PFSK-1 (cell line): ENCODE measurements around the gene MYOZ2.

Experiments used
- FOXP2 ChIP-seq: optimal IDR thresholded peaks from 2 replicates; pipeline ENCODE3; 2011; ENCODE audit warnings: borderline replicate concordance, control low read depth, inconsistent platforms; ENCODE audit not compliant: insufficient read depth; ENCODE audit errors: extremely low read length, extremely low read depth
- POLR2AphosphoS5 ChIP-seq: IDR thresholded peaks from 2 replicates; pipeline ENCODE4 v1.6.1; 2012; ENCODE audit warnings: low read depth, mild to moderate bottlenecking, control low read depth, low read length, moderate library complexity
- SIN3A ChIP-seq: IDR thresholded peaks from 2 replicates; pipeline ENCODE4 v1.6.1; 2012; ENCODE audit warnings: mild to moderate bottlenecking, low read length, moderate library complexity, borderline replicate concordance; ENCODE audit not compliant: insufficient read depth
- TAF1 ChIP-seq: IDR thresholded peaks from 2 replicates; pipeline ENCODE4 v1.6.1; 2012; ENCODE audit warnings: low read length, control low read depth, borderline replicate concordance; ENCODE audit not compliant: insufficient read depth
- TF ChIP-seq, protein P1 (sequence below), 2 experiments: IDR thresholded peaks; 2 replicates each; pipeline versions ENCODE4 v1.6.1 to v1.8.0; 2011 to 2012; ENCODE audit warnings: low read depth in 2 of 2, low read length in 2 of 2, control low read depth in 1 of 2, inconsistent platforms in 1 of 2, mild to moderate bottlenecking in 1 of 2, moderate library complexity in 1 of 2; ENCODE audit not compliant: insufficient read depth in 1 of 2

Gene MYOZ2

DNA sequence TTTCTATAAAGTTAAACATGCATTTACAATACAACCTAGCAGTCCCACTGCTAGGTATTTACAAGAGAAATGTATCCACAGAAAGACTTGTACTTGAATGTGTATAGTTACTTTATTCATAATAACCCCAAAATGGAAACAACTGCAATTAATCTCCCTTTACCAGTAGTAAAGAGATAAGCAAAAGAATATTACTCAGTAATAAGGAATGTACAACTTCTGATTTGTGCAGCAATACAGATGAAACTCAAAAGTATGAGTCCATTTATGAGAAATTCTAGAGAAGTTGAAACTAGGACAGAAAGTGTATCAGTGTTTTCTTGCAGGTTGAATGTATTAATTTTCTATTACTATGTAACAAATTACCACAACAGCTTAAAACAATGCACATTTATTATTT, 92.1 kb downstream of the MYOZ2 start:
- TF ChIP-seq FOXP2 (no peak), POLR2AphosphoS5 (no peak), TAF1 (no peak), SIN3A (no peak)
- TF ChIP-seq, protein P1, sequence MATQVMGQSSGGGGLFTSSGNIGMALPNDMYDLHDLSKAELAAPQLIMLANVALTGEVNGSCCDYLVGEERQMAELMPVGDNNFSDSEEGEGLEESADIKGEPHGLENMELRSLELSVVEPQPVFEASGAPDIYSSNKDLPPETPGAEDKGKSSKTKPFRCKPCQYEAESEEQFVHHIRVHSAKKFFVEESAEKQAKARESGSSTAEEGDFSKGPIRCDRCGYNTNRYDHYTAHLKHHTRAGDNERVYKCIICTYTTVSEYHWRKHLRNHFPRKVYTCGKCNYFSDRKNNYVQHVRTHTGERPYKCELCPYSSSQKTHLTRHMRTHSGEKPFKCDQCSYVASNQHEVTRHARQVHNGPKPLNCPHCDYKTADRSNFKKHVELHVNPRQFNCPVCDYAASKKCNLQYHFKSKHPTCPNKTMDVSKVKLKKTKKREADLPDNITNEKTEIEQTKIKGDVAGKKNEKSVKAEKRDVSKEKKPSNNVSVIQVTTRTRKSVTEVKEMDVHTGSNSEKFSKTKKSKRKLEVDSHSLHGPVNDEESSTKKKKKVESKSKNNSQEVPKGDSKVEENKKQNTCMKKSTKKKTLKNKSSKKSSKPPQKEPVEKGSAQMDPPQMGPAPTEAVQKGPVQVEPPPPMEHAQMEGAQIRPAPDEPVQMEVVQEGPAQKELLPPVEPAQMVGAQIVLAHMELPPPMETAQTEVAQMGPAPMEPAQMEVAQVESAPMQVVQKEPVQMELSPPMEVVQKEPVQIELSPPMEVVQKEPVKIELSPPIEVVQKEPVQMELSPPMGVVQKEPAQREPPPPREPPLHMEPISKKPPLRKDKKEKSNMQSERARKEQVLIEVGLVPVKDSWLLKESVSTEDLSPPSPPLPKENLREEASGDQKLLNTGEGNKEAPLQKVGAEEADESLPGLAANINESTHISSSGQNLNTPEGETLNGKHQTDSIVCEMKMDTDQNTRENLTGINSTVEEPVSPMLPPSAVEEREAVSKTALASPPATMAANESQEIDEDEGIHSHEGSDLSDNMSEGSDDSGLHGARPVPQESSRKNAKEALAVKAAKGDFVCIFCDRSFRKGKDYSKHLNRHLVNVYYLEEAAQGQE (IDR thresholded peaks at IDR 0.05; ENCODE audit: insufficient read depth in 1 of 2, low read depth in 2 of 2, low read length in 2 of 2): no peak

DNA sequence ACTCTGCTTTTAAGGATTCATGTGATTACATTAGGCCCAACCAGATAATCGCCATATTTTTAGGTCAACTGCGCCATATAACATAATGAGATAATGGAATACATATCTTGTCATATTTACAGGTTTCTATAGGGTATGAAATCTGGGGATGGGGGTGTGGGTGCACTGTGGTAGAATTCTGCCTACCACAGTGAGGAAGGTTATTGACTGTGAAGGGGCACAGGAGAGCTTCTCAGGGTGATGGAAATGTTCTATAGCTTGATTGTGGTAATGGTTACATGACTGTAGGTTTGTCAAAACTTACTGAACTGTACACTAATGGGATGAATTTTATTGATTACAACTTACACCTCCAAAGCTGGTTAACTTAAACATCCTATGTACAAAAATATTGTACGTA, 92.8 kb downstream of the MYOZ2 start:
- TF ChIP-seq POLR2AphosphoS5 (no peak), TAF1 (no peak), SIN3A (no peak), FOXP2 (no peak)
- TF ChIP-seq, protein P1 (IDR thresholded peaks at IDR 0.05; ENCODE audit: insufficient read depth in 1 of 2, low read depth in 2 of 2, low read length in 2 of 2): no peak

- TF ChIP-seq TAF1 (no peak), SIN3A (no peak), POLR2AphosphoS5 (no peak), FOXP2 (no peak)
- TF ChIP-seq, protein P1 (IDR thresholded peaks at IDR 0.05; ENCODE audit: insufficient read depth in 1 of 2, low read depth in 2 of 2, low read length in 2 of 2): no peak
Observed at GRCh38 chr4:119229908-119230687, 94.5 kb downstream of the MYOZ2 start.

- TF ChIP-seq SIN3A: no peak
- TF ChIP-seq FOXP2: no peak
- TF ChIP-seq, protein P1 (IDR thresholded peaks at IDR 0.05; ENCODE audit: insufficient read depth in 1 of 2, low read depth in 2 of 2, low read length in 2 of 2): no peak
- no peak for TF ChIP-seq TAF1
- no peak for TF ChIP-seq POLR2AphosphoS5
Observed at GRCh38 chr4:119231491-119231890, 95.9 kb downstream of the MYOZ2 start.

- TF ChIP-seq TAF1 (no peak), SIN3A (no peak), POLR2AphosphoS5 (no peak), FOXP2 (no peak)
- TF ChIP-seq, protein P1 (IDR thresholded peaks at IDR 0.05; ENCODE audit: insufficient read depth in 1 of 2, low read depth in 2 of 2, low read length in 2 of 2): no peak
Observed at GRCh38 chr4:119232286-119232685, 96.7 kb downstream of the MYOZ2 start.
